ENCODE results near the gene SNX19.

Gene SNX19

DNA sequence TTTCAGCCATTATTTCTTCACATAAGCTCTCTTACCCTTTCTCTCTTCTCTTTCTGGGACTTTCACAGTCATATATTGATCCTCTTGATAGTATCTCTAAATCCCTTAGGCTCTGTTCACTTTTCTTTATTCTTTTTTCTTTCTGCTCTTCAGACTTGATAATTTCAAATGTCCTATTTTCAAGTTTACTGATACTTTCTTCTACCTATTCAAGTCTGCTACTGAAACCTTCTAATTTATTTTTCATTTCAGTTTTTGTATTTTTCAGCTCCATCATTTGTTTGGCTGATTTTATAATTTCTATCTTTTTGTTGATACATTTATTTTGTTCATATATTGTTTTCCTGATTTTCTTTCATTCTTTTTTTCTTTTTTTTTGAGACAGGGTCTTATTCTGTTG is 79.1 kb downstream of the SNX19 start:
- DNase-seq, result no peak

DNA sequence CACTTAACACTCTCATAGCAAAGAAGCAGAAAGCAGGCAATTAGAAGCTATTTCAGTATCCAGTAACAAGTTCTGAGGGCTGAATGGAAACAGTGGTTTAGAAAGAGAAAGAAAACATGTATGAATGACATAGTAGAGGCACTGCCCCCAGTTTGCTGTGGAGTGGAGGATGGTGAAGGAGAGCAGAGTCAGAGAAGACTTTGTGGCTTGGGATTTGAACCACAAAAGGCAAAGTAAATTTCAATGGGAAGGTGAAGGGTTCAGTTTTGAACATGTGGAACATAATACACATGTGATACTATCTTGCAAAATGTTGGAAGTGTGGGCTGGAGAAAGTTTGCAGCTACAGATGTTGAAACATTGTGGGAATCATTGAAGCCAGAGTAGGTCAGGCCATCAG is 81.4 kb downstream of the SNX19 start:
- DNase-seq, result no peak

DNA sequence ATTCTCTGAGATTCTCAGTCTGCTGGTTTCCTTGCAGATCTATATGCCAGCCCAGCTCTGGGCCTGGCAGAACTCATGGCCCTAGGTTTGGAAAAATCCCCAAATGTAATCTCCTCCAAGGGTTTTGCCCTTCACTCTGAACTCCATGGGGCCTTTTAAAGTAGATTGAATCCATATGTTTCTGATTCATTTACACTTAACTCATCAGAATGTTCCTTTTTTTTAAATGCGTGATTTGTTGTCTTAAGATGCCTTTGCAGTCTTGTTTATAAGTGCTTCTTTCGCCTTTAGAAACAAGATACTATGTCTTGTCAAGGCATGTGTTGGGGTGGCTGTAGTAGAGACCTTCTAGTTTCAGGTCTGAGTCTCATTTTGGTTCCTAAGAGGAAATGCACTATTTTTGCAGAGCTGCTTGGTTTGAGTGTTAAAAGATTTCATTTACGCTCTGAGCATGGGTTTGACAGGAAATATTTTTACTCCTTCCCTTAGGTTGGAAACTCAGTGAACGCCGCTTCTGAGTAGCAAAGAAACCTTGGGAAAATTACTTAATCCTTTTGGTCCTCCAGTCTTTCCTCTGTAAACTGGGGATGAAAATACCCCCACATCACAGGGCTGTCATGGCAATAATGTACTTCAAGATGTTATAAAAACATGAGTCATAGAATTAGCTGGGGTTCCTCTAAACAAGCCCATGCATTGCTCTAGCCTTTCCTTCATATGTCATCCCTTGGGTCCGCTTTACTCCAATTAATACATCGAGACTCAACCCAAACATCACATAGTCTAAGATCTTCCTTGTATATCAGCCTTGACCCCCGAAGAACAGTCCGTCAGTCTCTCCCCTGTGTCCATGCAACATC is 83.5 kb downstream of the SNX19 start:
- DNase-seq, result no peak

- DNase-seq, result no peak
Observed at GRCh38 chr11:130831976-130832375, 84.3 kb downstream of the SNX19 start.

GRCh38 chr11:130831506-130831905 is 84.8 kb downstream of the SNX19 start:
- no peak for DNase-seq

DNA sequence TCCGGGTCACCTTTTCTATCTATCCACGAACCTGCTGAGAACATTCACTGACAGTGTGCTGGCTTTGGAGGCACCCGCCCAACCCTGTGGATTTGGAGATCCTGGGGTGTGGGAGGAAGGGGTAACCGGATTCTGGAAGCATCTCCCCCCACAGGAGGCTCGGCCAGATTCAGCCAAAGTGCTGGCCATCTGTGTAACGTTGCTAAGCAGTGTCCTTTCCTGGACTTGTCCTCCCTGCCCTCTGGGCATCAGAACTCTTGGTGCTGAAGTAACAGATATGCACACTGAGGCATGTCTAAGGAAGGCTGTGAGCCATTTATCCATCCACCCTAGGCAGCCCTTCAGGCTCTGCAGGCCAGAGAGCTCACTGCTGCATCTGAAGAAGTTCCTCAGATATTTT is 85.7 kb downstream of the SNX19 start:
- no peak for DNase-seq

DNA sequence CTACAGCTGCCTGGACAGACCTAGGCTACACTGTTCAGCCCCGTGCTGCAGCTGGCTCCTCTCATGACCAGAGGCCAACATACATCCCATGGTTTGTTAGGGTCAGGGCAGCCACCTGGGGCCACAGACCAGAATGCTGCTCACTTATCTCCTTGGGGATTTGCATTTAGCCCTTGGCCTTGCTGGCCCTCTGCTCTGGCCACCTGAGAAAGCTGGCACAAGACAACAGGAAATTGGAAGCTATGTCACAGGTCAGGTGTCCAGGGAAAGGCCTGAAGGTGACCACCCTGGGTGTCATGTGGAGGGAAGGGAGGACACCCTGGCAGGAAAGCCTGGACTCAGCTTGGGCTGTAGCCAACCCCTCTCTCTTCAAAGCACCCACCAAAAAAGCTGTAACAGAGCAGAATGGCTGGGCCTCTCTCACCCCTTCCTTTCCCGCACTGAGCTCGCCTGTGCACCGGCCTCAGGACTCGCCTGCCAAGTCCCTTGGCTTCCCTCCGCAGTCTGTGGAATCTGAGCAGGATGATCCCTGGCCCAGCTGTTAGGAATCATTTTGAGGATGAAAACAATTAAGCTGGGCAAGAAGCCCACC is 86.3 kb downstream of the SNX19 start:
- no peak for DNase-seq

- no peak for DNase-seq
Observed at GRCh38 chr11:130828741-130829140, 87.5 kb downstream of the SNX19 start.

DNA sequence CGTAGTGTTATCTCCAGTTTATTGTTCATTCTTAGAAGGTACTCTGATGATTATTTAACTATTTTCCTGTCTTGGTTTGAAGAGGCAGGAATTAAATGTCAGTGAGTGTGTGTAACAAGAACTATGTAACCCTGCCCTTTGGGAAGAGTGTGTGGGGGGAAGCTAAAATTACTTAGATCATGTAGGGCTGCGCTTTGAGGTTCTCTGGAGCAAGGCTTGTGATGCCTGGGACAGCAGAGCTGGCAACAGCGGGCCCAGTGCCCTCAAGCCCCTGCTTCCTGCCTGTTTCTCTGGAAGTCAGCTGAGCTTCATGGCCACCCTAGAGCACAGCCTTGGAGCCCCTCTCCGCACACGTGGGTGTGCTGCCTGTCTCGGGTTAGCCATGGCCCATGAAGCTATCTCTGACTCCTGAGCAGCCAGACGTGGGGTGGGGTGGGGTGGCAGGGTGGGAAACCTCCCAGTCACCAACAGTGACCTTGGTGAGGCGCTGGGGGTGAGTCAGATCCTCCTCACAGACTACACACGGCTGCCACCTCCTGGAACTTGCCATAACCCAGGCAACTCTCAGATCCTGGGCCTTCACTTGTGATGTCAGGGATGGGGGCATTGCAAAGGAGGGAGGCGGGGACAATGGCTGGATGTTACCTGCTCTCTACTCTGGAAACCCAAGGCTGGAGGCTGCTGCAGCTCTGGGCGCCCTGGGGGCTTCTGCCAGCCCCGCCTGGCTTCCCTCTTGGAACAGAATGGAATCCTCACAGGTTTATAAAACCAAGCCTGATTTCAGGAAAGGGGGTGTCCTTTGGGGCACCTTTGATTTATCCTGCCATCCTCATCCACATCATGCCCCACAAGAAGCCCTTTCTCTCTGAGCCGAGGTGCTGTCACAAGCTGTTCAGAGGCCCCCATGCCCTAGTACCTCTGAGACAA is 88.6 kb downstream of the SNX19 start:
- DNase-seq, result peak; percentile 70

DNA sequence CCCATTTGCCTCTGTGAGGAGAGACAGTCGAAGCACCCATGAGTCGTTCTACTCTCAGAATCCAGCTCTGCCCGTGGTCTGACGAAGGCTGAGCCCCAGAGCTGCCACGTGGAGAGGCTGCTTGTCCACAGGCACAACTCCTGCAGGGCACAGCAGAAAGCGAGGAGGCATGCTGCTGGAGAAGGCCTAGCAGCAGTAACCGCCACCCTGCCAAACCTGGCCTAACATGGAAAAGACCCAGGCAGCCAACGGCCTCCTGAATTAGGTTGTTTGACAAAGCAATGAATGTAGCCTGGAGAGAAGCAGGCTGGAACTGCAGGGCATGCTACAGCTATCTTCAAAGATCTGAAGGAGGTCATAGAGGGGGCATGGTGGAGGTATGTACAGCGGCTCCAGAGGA is 89.7 kb downstream of the SNX19 start:
- DNase-seq, result no peak

- DNase-seq, result no peak
Observed at GRCh38 chr11:130825983-130826382, 90.3 kb downstream of the SNX19 start.

GRCh38 chr11:130825561-130825960 is 90.7 kb downstream of the SNX19 start:
- DNase-seq, result no peak

All from NCI-H226 (cell line).